ENCODE results near the gene INO80.

Gene INO80

DNA sequence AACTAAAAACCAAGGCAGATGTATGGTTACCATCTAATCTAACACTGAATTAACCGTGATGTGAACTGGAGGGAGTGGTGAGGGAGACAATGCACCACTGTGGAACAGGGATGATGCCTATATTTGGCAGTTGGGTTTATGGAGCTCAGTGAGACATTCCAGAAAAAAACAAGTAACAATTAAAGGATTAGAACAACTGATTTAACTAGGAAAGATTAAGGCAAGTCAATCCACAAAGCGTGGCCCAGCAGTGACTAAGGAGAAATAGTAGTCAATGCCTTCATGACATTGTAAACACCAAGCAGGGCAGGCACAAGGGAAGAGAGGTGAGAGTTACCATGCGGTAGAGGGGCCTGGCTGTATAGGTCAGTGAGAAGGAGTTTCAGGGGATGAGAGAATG lies 124.7 kb downstream of the INO80 start:
- Histone ChIP-seq H3K9ac (ENCODE audit: low read length) (no peak overlapping the region), H3K36me3 (ENCODE audit: control insufficient read depth, low read depth, low read length) (peaks cover 28% of the 10 kb centered on the region), H3K27ac (ENCODE audit: low read length) (no peak overlapping the region), H3K27me3 (ENCODE audit: control insufficient read depth, insufficient read depth, low read length) (no peaks in the 10 kb centered on the region), H3K4me3 (ENCODE audit: low read length) (no peak overlapping the region), H3K4me1 (ENCODE audit: control insufficient read depth, low read depth, low read length) (no peaks in the 10 kb centered on the region), H3K9me3 (ENCODE audit: control insufficient read depth, low read depth, low read length) (no peaks in the 10 kb centered on the region)

- no peak overlapping the region for H3K27ac ChIP-seq (ENCODE audit: low read length)
- H3K4me1 ChIP-seq (ENCODE audit: control insufficient read depth, low read depth, low read length), result no peaks in the 10 kb centered on the region
- peaks cover 28% of the 10 kb centered on the region for H3K36me3 ChIP-seq (ENCODE audit: control insufficient read depth, low read depth, low read length)
- no peaks in the 10 kb centered on the region for H3K27me3 ChIP-seq (ENCODE audit: control insufficient read depth, insufficient read depth, low read length)
- H3K9me3 ChIP-seq (ENCODE audit: control insufficient read depth, low read depth, low read length), result no peaks in the 10 kb centered on the region
- no peak overlapping the region for H3K9ac ChIP-seq (ENCODE audit: low read length)
- H3K4me3 ChIP-seq (ENCODE audit: low read length), result no peak overlapping the region
Observed at GRCh38 chr15:40990789-40991188, 125.3 kb downstream of the INO80 start.

DNA sequence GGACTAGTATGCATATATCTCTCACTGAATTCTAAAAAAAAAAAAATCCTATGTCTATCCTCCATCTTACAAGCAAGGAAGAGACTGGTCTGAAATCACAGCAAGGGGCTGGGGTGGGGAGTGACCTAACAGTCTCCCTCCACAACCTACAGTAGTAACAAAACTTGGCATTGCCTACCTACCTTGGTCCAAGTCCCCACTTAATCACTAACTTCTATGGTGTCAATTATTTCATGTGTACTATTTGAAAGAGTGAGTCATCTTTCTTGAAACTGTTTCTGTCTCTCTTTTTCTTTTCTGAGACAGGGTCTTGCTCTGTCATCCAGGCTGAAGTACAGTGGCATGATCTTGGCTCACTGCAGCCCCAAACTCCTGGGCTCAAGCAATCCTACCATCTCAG lies 126.0 kb downstream of the INO80 start:
- Histone ChIP-seq H3K27me3 (ENCODE audit: control insufficient read depth, insufficient read depth, low read length) (no peaks in the 10 kb centered on the region), H3K27ac (ENCODE audit: low read length) (no peak overlapping the region), H3K36me3 (ENCODE audit: control insufficient read depth, low read depth, low read length) (peaks cover 33% of the 10 kb centered on the region), H3K4me3 (ENCODE audit: low read length) (no peak overlapping the region), H3K4me1 (ENCODE audit: control insufficient read depth, low read depth, low read length) (no peaks in the 10 kb centered on the region), H3K9me3 (ENCODE audit: control insufficient read depth, low read depth, low read length) (no peaks in the 10 kb centered on the region), H3K9ac (ENCODE audit: low read length) (no peak overlapping the region)

- Histone ChIP-seq H3K9ac (ENCODE audit: low read length) (no peak overlapping the region), H3K36me3 (ENCODE audit: control insufficient read depth, low read depth, low read length) (peaks cover 53% of the 10 kb centered on the region), H3K4me1 (ENCODE audit: control insufficient read depth, low read depth, low read length) (no peaks in the 10 kb centered on the region), H3K9me3 (ENCODE audit: control insufficient read depth, low read depth, low read length) (no peaks in the 10 kb centered on the region), H3K27me3 (ENCODE audit: control insufficient read depth, insufficient read depth, low read length) (no peaks in the 10 kb centered on the region), H3K27ac (ENCODE audit: low read length) (no peak overlapping the region), H3K4me3 (ENCODE audit: low read length) (no peak overlapping the region)
Observed at GRCh38 chr15:40988156-40988555, 127.9 kb downstream of the INO80 start.

GRCh38 chr15:40986820-40987219 lies 129.3 kb downstream of the INO80 start:
- Histone ChIP-seq H3K4me3 (ENCODE audit: low read length) (no peak overlapping the region), H3K36me3 (ENCODE audit: control insufficient read depth, low read depth, low read length) (peaks cover 66% of the 10 kb centered on the region), H3K4me1 (ENCODE audit: control insufficient read depth, low read depth, low read length) (no peaks in the 10 kb centered on the region), H3K27ac (ENCODE audit: low read length) (no peak overlapping the region), H3K27me3 (ENCODE audit: control insufficient read depth, insufficient read depth, low read length) (no peaks in the 10 kb centered on the region), H3K9ac (ENCODE audit: low read length) (no peak overlapping the region), H3K9me3 (ENCODE audit: control insufficient read depth, low read depth, low read length) (no peaks in the 10 kb centered on the region)

DNA sequence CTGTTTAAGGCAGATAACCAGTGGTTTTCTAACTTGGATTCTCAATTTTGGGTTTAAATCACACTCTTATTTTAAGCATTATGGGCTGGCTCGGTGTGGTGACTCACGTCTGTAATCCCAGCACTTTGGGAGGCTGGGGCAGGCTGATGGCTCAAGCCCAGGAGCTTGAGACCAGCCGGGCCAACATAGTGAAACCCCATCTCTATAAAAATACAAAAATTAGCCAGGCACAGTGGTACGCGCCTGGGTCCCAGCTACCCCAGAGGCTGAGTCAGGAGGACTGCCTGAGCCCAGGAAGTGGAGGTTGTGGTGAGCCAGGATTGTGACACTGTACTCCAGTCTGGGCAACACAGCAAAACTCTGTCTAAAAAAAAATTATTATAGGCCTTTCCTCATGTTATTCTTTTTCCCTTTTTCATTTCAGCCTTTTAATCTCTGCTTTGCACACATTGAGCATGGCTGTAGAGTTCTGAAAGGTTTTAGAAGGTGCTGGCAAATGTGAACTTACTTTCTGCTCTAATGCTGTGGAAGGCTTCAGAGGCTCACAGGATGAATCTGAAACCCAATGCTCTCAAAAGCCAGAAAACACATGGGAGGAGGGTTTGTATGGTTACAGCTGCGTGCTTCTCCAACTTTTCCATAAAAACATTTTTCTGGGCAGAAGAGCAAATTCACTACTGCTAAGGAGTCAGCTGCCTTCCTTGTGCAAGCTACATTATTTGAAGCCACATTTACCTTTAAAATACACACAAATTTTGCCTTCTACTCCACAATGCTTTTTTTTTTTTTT lies 130.3 kb downstream of the INO80 start:
- H3K9me3 ChIP-seq (ENCODE audit: control insufficient read depth, low read depth, low read length), result no peaks in the 10 kb centered on the region
- peaks cover 72% of the 10 kb centered on the region for H3K36me3 ChIP-seq (ENCODE audit: control insufficient read depth, low read depth, low read length)
- no peak overlapping the region for H3K9ac ChIP-seq (ENCODE audit: low read length)
- H3K4me1 ChIP-seq (ENCODE audit: control insufficient read depth, low read depth, low read length), result no peaks in the 10 kb centered on the region
- no peaks in the 10 kb centered on the region for H3K27me3 ChIP-seq (ENCODE audit: control insufficient read depth, insufficient read depth, low read length)
- H3K27ac ChIP-seq (ENCODE audit: low read length), result no peak overlapping the region
- H3K4me3 ChIP-seq (ENCODE audit: low read length), result no peak overlapping the region

DNA sequence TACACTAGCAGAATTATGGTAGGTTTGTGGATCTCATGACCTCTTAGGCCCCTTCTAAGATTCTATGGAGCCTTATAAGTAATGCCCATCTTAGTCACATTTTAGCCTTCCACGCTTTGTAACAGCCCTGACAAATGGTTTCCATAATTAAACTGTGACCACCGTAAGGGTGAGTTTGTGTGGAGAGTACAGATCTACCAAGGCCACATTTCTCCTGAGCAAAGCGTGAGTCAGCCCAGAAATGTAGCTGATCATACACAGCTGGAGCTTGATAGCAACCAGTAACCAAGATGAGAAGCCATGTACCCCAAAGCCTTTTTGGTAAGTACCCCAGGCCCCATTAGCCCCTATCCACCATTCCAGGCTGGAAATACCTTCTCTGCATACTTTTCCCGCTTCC lies 131.1 kb downstream of the INO80 start:
- Histone ChIP-seq H3K4me3 (ENCODE audit: low read length) (no peak overlapping the region), H3K27ac (ENCODE audit: low read length) (no peak overlapping the region), H3K27me3 (ENCODE audit: control insufficient read depth, insufficient read depth, low read length) (no peaks in the 10 kb centered on the region), H3K9ac (ENCODE audit: low read length) (no peak overlapping the region), H3K36me3 (ENCODE audit: control insufficient read depth, low read depth, low read length) (peaks cover 79% of the 10 kb centered on the region), H3K9me3 (ENCODE audit: control insufficient read depth, low read depth, low read length) (no peaks in the 10 kb centered on the region), H3K4me1 (ENCODE audit: control insufficient read depth, low read depth, low read length) (no peaks in the 10 kb centered on the region)

DNA sequence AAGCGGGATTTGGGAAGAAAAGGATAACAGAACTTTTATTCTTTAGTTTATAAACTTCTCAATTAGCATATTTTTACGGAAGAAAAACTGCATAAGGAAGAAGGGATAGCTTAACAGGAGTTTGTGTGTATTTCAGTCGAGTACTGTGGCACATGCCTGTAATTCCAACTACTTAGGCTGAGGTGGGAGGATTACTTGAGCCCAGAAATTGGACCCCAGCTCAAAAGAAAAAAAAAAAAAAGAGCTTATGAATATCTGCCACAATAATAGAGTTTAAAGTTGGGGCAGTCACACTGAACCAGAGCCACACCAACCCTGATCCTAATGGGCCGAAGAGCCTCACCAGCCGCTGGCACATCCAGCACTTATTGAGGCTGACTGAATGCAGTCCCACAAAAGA lies 131.7 kb downstream of the INO80 start:
- Histone ChIP-seq H3K27ac (ENCODE audit: low read length) (no peak overlapping the region), H3K27me3 (ENCODE audit: control insufficient read depth, insufficient read depth, low read length) (no peaks in the 10 kb centered on the region), H3K9ac (ENCODE audit: low read length) (no peak overlapping the region), H3K36me3 (ENCODE audit: control insufficient read depth, low read depth, low read length) (peaks cover 85% of the 10 kb centered on the region), H3K4me1 (ENCODE audit: control insufficient read depth, low read depth, low read length) (no peaks in the 10 kb centered on the region), H3K4me3 (ENCODE audit: low read length) (no peak overlapping the region), H3K9me3 (ENCODE audit: control insufficient read depth, low read depth, low read length) (no peaks in the 10 kb centered on the region)

DNA sequence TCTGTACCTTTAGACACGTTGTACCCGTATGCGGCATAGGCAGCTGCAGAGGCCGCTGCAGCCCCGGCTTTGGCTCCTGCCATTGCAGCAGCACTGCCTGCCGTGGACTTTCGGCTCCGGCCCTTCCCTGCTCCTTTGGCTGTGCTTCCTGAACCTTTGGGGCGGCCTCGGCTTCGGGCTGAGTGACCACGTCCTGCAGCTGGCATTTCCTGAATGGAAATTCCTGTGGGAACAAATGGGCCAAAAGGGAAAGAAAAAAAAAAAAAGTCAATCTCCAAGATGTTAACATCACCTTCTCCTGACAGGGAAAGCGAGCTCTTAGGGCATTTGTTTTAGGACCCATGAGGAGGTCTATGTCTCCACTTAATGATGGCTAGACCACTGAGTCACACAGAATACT lies 133.2 kb downstream of the INO80 start:
- Histone ChIP-seq H3K4me1 (ENCODE audit: control insufficient read depth, low read depth, low read length) (no peaks in the 10 kb centered on the region), H3K27me3 (ENCODE audit: control insufficient read depth, insufficient read depth, low read length) (no peaks in the 10 kb centered on the region), H3K36me3 (ENCODE audit: control insufficient read depth, low read depth, low read length) (peaks cover 95% of the 10 kb centered on the region), H3K9ac (ENCODE audit: low read length) (no peak overlapping the region), H3K27ac (ENCODE audit: low read length) (no peak overlapping the region), H3K4me3 (ENCODE audit: low read length) (no peak overlapping the region), H3K9me3 (ENCODE audit: control insufficient read depth, low read depth, low read length) (no peaks in the 10 kb centered on the region)

DNA sequence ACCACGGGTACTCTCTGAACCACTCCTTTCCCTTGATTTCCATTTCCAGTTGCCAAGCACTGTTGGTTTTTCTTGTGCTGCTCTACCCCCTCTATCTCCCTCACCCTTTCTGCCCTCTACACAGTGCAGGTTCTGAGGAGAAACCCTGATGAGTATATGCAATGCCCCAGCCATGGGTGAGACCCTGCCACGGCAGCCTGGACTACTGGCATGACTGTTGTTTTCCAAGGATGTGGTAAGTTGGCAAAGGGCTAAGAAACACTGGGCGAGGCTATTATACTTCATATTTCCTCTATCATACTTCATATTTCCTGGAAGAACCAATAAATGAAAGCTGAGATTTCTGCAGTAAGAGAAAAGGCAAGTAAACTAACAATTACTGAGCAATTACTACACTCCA lies 134.9 kb downstream of the INO80 start:
- Histone ChIP-seq H3K4me3 (ENCODE audit: low read length) (no peak overlapping the region), H3K4me1 (ENCODE audit: control insufficient read depth, low read depth, low read length) (no peaks in the 10 kb centered on the region), H3K9me3 (ENCODE audit: control insufficient read depth, low read depth, low read length) (no peaks in the 10 kb centered on the region), H3K36me3 (ENCODE audit: control insufficient read depth, low read depth, low read length) (peaks cover 98% of the 10 kb centered on the region), H3K27me3 (ENCODE audit: control insufficient read depth, insufficient read depth, low read length) (no peaks in the 10 kb centered on the region), H3K27ac (ENCODE audit: low read length) (no peak overlapping the region), H3K9ac (ENCODE audit: low read length) (no peak overlapping the region)

DNA sequence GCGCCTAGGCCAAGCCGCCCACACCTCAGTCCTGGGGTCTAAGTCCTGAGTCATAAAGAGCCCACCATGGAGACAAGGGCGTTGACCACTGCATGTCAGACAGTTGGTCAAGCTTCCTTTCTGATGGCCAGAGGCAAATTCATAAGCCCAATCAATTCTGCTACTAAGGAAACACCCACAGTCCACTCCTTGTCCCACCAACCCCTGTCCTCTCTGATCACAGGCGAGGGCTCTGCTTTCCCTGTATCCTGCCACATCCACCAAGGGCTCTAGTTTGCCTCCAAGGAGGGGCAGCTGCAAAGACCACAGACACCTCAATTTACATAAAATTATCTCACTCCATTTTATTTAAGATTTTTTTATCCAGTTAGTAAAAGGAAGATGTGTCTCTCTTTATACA lies 137.5 kb downstream of the INO80 start:
- Histone ChIP-seq H3K9ac (ENCODE audit: low read length) (no peak overlapping the region), H3K36me3 (ENCODE audit: control insufficient read depth, low read depth, low read length) (peaks cover 77% of the 10 kb centered on the region), H3K4me1 (ENCODE audit: control insufficient read depth, low read depth, low read length) (no peaks in the 10 kb centered on the region), H3K27ac (ENCODE audit: low read length) (no peak overlapping the region), H3K4me3 (ENCODE audit: low read length) (no peak overlapping the region), H3K27me3 (ENCODE audit: control insufficient read depth, insufficient read depth, low read length) (no peaks in the 10 kb centered on the region), H3K9me3 (ENCODE audit: control insufficient read depth, low read depth, low read length) (no peaks in the 10 kb centered on the region)

- H3K27me3 ChIP-seq (ENCODE audit: control insufficient read depth, insufficient read depth, low read length), result no peaks in the 10 kb centered on the region
- H3K27ac ChIP-seq (ENCODE audit: low read length), result no peak overlapping the region
- H3K9ac ChIP-seq (ENCODE audit: low read length), result no peak overlapping the region
- peaks cover 72% of the 10 kb centered on the region for H3K36me3 ChIP-seq (ENCODE audit: control insufficient read depth, low read depth, low read length)
- H3K9me3 ChIP-seq (ENCODE audit: control insufficient read depth, low read depth, low read length), result no peaks in the 10 kb centered on the region
- no peaks in the 10 kb centered on the region for H3K4me1 ChIP-seq (ENCODE audit: control insufficient read depth, low read depth, low read length)
- no peak overlapping the region for H3K4me3 ChIP-seq (ENCODE audit: low read length)
Observed at GRCh38 chr15:40978141-40978540, 137.9 kb downstream of the INO80 start.
